Nucleus accumbens (tissue), 56 donors: Measurements from ENCODE around the gene PTPN21.

Experiments used
- DNase-seq, 56 donors: peaks; one replicate each; lab custom pipeline; 2025; lab: John Stamatoyannopoulos, UW

Gene PTPN21

GRCh38 chr14:88515499-88516221, 39.1 kb downstream of the PTPN21 start:
- DNase-seq: no peak

GRCh38 chr14:88507208-88507607, 47.6 kb downstream of the PTPN21 start:
- DNase-seq: no peak

GRCh38 chr14:88505621-88506020, 49.2 kb downstream of the PTPN21 start:
- DNase-seq: no peak

GRCh38 chr14:88504602-88505001, 50.2 kb downstream of the PTPN21 start:
- DNase-seq: no peak

GRCh38 chr14:88503754-88504406, 50.9 kb downstream of the PTPN21 start:
- DNase-seq: no peak

- no peak for DNase-seq
These were observed 52.1 kb downstream of the PTPN21 start for GRCh38 chr14:88502740-88503139.

GRCh38 chr14:88500611-88501010, 54.2 kb downstream of the PTPN21 start:
- DNase-seq: no peak

GRCh38 chr14:88499225-88499624, 55.6 kb downstream of the PTPN21 start:
- no peak for DNase-seq

- DNase-seq: no peak
These were observed 58.4 kb downstream of the PTPN21 start for GRCh38 chr14:88496414-88496813.

GRCh38 chr14:88493392-88494185, 61.2 kb downstream of the PTPN21 start:
- no peak for DNase-seq

GRCh38 chr14:88492272-88493089, 62.3 kb downstream of the PTPN21 start:
- peak in 44 of 56 donors; percentile 4 to 76 (median 32) for DNase-seq

GRCh38 chr14:88490168-88490567, 64.6 kb downstream of the PTPN21 start:
- no peak for DNase-seq

GRCh38 chr14:88488897-88489296, 65.9 kb downstream of the PTPN21 start:
- DNase-seq: no peak

- DNase-seq: no peak
These were observed 66.7 kb downstream of the PTPN21 start for GRCh38 chr14:88488081-88488480.

- no peak for DNase-seq
These were observed 72.3 kb downstream of the PTPN21 start for GRCh38 chr14:88482524-88482923.

GRCh38 chr14:88481794-88482193, 73.0 kb downstream of the PTPN21 start:
- no peak for DNase-seq

- DNase-seq: no peak
These were observed 73.7 kb downstream of the PTPN21 start for GRCh38 chr14:88481059-88481458.

- no peak for DNase-seq
These were observed 75.2 kb downstream of the PTPN21 start for GRCh38 chr14:88479574-88479987.

- DNase-seq: no peak
These were observed 75.9 kb downstream of the PTPN21 start for GRCh38 chr14:88478931-88479330.

GRCh38 chr14:88477513-88478250, 77.1 kb downstream of the PTPN21 start:
- no peak for DNase-seq
